ENCODE results near the gene TCAF1.

The TCAF1 gene

DNA sequence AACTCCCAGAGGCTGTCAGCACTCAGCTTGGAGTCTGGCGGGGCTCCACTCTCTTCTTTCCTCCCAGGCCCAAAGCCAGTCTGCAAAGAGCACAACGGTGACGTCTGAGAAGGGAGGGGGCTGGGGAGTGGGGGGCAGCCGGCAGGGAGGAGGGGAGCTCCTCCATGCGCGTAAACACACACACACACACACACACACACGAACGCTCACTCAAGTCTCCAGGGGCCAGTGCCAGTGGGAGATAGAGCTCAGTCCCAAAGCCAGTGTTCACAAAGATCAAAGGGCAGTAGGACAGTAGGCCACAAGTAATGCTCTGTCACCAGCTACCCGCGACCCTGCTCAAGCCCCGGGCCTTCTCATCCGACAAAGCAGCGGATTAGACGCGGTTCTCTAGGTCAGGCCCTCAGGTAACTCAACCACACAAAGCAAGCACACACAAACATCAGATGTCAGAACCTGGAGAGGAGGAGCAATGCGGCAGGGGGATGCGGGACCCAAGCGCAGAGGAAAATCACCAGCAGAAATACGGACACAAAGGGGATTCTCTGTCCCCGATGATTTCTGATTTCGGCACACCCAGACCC is 19.9 kb downstream of the TCAF1 start:
- TF ChIP-seq NFIC (IDR thresholded peaks at IDR 0.05): no peak
- no peak for TF ChIP-seq TAF1 (IDR thresholded peaks at IDR 0.05; ENCODE audit: low read depth)
- TF ChIP-seq TEAD4 (IDR thresholded peaks at IDR 0.05): no peak
- TF ChIP-seq CEBPB (IDR thresholded peaks at IDR 0.05): no peak
- TF ChIP-seq RAD21 (IDR thresholded peaks at IDR 0.05; ENCODE audit: low read depth): no peak
- TF ChIP-seq FOXM1 (IDR thresholded peaks at IDR 0.05; ENCODE audit: borderline replicate concordance, low read depth): no peak
- no peak for TF ChIP-seq ZBTB7A (IDR thresholded peaks at IDR 0.05; ENCODE audit: low read depth)

DNA sequence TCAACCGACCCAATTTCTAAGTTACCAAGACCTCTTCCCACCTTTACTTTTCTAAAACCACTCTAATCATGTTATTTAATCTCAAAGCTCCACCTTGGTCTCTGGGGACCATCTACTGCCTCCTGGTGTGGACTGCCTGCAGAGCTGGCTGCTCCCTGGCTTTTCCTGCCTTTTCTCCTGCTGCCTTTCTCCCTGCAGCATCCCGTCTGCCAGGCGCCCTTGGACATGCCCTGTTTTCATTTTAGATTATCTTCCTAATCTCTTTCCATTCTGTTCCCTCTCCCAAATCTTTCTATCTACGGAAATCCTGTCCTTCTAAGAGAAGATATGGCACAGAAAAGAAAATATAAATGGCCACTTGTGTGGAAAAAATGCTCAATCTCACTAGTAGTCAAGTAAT is 23.1 kb downstream of the TCAF1 start:
- no peak for TF ChIP-seq ZBTB7A (IDR thresholded peaks at IDR 0.05; ENCODE audit: low read depth)
- no peak for TF ChIP-seq FOXM1 (IDR thresholded peaks at IDR 0.05; ENCODE audit: borderline replicate concordance, low read depth)
- no peak for TF ChIP-seq EGR1 (IDR thresholded peaks at IDR 0.05)
- TF ChIP-seq, protein P1, sequence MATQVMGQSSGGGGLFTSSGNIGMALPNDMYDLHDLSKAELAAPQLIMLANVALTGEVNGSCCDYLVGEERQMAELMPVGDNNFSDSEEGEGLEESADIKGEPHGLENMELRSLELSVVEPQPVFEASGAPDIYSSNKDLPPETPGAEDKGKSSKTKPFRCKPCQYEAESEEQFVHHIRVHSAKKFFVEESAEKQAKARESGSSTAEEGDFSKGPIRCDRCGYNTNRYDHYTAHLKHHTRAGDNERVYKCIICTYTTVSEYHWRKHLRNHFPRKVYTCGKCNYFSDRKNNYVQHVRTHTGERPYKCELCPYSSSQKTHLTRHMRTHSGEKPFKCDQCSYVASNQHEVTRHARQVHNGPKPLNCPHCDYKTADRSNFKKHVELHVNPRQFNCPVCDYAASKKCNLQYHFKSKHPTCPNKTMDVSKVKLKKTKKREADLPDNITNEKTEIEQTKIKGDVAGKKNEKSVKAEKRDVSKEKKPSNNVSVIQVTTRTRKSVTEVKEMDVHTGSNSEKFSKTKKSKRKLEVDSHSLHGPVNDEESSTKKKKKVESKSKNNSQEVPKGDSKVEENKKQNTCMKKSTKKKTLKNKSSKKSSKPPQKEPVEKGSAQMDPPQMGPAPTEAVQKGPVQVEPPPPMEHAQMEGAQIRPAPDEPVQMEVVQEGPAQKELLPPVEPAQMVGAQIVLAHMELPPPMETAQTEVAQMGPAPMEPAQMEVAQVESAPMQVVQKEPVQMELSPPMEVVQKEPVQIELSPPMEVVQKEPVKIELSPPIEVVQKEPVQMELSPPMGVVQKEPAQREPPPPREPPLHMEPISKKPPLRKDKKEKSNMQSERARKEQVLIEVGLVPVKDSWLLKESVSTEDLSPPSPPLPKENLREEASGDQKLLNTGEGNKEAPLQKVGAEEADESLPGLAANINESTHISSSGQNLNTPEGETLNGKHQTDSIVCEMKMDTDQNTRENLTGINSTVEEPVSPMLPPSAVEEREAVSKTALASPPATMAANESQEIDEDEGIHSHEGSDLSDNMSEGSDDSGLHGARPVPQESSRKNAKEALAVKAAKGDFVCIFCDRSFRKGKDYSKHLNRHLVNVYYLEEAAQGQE (IDR thresholded peaks at IDR 0.05; ENCODE audit: low read depth): no peak
- TF ChIP-seq YY1 (IDR thresholded peaks at IDR 0.05; ENCODE audit: low read depth): no peak
- TF ChIP-seq NFIC (IDR thresholded peaks at IDR 0.05): no peak
- TF ChIP-seq TCF12 (IDR thresholded peaks at IDR 0.05; ENCODE audit: low read depth): no peak

DNA sequence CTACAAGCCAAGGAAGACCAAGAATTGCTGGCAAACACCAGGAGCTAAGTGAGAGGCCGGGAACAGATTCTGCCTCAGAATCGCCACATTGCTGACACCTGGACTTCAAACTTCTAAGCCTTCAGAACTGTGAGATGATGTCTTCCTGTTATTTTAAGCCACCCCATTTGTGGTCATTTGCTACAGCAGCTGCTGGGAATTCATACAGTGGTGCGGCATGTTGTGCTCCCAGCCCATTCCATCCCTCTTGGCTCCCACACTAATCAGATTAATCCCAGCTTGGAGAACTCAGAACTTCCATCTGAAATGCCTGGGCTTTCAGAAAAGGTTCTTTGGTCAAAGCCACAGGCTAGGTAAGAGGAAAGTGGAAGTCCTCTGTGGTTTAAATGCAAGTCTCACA is 24.9 kb downstream of the TCAF1 start:
- no peak for TF ChIP-seq EP300 (IDR thresholded peaks at IDR 0.05; ENCODE audit: borderline replicate concordance)
- TF ChIP-seq CEBPB (IDR thresholded peaks at IDR 0.05): no peak
- TF ChIP-seq EGR1 (IDR thresholded peaks at IDR 0.05): no peak
- no peak for TF ChIP-seq TCF12 (IDR thresholded peaks at IDR 0.05; ENCODE audit: low read depth)
- no peak for TF ChIP-seq TAF1 (IDR thresholded peaks at IDR 0.05; ENCODE audit: low read depth)
- TF ChIP-seq TEAD4 (IDR thresholded peaks at IDR 0.05): no peak
- TF ChIP-seq, protein P1 (IDR thresholded peaks at IDR 0.05; ENCODE audit: low read depth): no peak
- TF ChIP-seq FOXM1 (IDR thresholded peaks at IDR 0.05; ENCODE audit: borderline replicate concordance, low read depth): no peak
- no peak for TF ChIP-seq YY1 (IDR thresholded peaks at IDR 0.05; ENCODE audit: low read depth)
- no peak for TF ChIP-seq NFIC (IDR thresholded peaks at IDR 0.05)
- TF ChIP-seq, protein P2, sequence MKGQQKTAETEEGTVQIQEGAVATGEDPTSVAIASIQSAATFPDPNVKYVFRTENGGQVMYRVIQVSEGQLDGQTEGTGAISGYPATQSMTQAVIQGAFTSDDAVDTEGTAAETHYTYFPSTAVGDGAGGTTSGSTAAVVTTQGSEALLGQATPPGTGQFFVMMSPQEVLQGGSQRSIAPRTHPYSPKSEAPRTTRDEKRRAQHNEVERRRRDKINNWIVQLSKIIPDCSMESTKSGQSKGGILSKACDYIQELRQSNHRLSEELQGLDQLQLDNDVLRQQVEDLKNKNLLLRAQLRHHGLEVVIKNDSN (IDR thresholded peaks at IDR 0.05): no peak
- TF ChIP-seq, protein P3, sequence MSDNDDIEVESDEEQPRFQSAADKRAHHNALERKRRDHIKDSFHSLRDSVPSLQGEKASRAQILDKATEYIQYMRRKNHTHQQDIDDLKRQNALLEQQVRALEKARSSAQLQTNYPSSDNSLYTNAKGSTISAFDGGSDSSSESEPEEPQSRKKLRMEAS (IDR thresholded peaks at IDR 0.05): no peak

DNA sequence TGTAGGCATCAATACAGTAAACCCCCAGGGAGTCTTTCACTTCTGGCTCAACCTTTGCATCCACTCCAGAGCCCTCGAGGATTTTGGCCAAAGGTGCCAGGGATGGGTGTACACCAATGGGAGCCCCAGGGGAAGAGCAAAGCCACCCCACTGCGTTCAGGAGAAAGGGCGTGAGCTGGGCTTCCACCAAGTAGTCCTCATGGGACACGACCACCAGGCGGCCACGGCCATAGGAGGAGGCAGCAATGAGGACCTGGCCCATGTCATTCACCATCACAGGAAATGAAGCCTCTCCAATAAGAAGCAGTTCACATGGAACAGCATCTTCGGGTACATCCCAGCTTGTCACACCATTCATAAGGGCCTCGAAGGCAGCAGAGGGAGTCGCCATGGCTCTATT is 25.8 kb downstream of the TCAF1 start:
- TF ChIP-seq, protein P1 (IDR thresholded peaks at IDR 0.05; ENCODE audit: low read depth): no peak
- TF ChIP-seq CREB1 (IDR thresholded peaks at IDR 0.05; ENCODE audit: low read depth): no peak
- no peak for TF ChIP-seq TAF1 (IDR thresholded peaks at IDR 0.05; ENCODE audit: low read depth)
- TF ChIP-seq YY1 (IDR thresholded peaks at IDR 0.05; ENCODE audit: low read depth): no peak
- no peak for TF ChIP-seq TEAD4 (IDR thresholded peaks at IDR 0.05)
- TF ChIP-seq, protein P2 (IDR thresholded peaks at IDR 0.05): no peak
- no peak for TF ChIP-seq EP300 (IDR thresholded peaks at IDR 0.05; ENCODE audit: borderline replicate concordance)
- TF ChIP-seq, protein P3 (IDR thresholded peaks at IDR 0.05): no peak
- TF ChIP-seq FOXM1 (IDR thresholded peaks at IDR 0.05; ENCODE audit: borderline replicate concordance, low read depth): no peak
- TF ChIP-seq TCF12 (IDR thresholded peaks at IDR 0.05; ENCODE audit: low read depth): no peak
- no peak for TF ChIP-seq CEBPB (IDR thresholded peaks at IDR 0.05)
- TF ChIP-seq EGR1 (IDR thresholded peaks at IDR 0.05): no peak
- TF ChIP-seq RAD21 (IDR thresholded peaks at IDR 0.05; ENCODE audit: low read depth): no peak
- TF ChIP-seq ZBTB7A (IDR thresholded peaks at IDR 0.05; ENCODE audit: low read depth): no peak
- no peak for TF ChIP-seq NFIC (IDR thresholded peaks at IDR 0.05)

All from Ishikawa (cell line).